Mononuclear cell (primary cell): ENCODE data around the gene LPXN. TPM values are rescaled to one million over a fixed set of nuclear protein-coding genes. Genes with fewer than 3 reads are reported as not detected.

Experiments
- H3K27me3 ChIP-seq: 2 replicates; pipeline ENCODE4 v1.6.0; 2011; ENCODE audit warnings: low read length, control low read depth; ENCODE audit not compliant: insufficient read depth
- H3K4me1 ChIP-seq: 2 replicates; pipeline ENCODE4 v1.5.1; 2011; ENCODE audit warnings: mild to moderate bottlenecking, low read length, control low read depth; ENCODE audit not compliant: insufficient read depth
- H3K4me3 ChIP-seq: 2 replicates; pipeline ENCODE4 v1.5.1; 2011; ENCODE audit warnings: mild to moderate bottlenecking, low read length, moderate library complexity
- H3K9me3 ChIP-seq: 2 replicates; pipeline ENCODE4 v1.5.1; 2011; ENCODE audit warnings: low read depth, mild to moderate bottlenecking, control low read depth, low read length
- total RNA-seq: library from RNA; depleted of rRNA; stranded (reverse); fragments of >200 nt; gene quantifications from one replicate; pipeline ENCODE4 v1.2.3, GENCODE V29; 2012

The LPXN gene
- total RNA-seq: 50.8 TPM

DNA sequence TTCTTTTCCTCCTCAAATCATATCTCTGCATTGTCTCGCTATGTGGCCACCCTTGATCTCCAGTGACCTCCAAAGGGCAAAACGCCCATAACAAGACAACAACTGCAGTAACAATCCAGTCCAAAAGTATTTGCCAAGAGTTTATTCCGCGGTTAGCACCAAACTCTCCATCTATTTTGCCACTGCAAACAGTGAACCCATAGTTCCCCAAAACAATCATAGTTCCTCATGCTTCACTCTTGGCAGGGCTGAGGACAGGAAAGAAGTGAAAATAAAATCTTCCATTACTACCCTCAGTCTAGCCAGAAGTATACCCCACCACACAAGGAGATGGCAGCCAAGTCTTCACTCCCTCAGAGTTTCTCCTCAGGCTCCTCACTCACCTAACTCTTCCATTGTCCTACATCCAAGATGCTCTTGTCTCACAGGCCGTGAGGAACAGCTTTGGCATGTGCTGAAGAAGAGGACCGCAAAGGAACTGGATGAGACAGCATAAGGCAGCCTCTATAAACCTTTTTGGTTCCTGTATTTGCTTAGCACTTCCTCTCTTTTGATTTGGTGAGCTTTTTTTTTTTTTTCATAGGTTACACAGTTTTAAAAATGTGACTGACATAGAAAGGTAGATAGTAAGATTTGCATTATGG is at the start of gene LPXN:
LPXN (minus strand) TSS at position 480 of the 644 bp plus-strand sequence; CDS start at position 396, 84 bp downstream.
- peaks cover 55% of the 10 kb centered on the region for H3K4me1 ChIP-seq
- H3K9me3 ChIP-seq: no peaks in the 10 kb centered on the region

GRCh38 chr11:58625086-58625485 is 49.4 kb upstream of the LPXN start:
- no peak overlapping the region for H3K4me3 ChIP-seq
- H3K9me3 ChIP-seq: no peaks in the 10 kb centered on the region
- no peaks in the 10 kb centered on the region for H3K27me3 ChIP-seq
- no peaks in the 10 kb centered on the region for H3K4me1 ChIP-seq

More for the DNA sequence above, at the start of gene LPXN:
- Histone ChIP-seq H3K4me3 (peak within 1 kb of the TSS; percentile 51), H3K27me3 (no peaks in the 10 kb centered on the region)

DNA sequence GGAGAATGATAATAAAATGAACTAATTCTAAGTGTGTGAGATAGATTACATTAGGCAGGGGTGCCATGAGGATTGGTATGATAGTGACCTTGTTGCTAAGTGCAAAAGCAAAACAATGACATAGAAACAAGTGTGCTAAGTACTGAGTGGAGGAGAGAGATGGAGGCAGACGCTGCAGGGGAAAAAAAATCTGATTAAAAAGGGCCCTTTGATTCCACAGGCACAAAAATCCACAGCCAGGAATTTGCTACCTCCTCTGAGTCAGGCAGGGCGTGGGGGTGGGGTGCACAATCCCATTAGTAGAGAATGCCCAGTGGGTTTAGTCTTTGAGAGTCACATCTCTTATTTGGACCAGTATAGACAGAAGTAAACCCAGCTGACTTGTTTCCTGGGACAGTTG is 46.7 kb upstream of the LPXN start, which contains the start of gene CNTF:
CNTF (plus strand) TSS at position 322 of the 400 bp plus-strand sequence. CDS start 88 bp downstream, outside the sequence.
- H3K27me3 ChIP-seq: no peaks in the 10 kb centered on the region
- no peaks in the 10 kb centered on the region for H3K4me1 ChIP-seq
- H3K4me3 ChIP-seq: no peak within 1 kb of the TSS
- no peaks in the 10 kb centered on the region for H3K9me3 ChIP-seq

DNA sequence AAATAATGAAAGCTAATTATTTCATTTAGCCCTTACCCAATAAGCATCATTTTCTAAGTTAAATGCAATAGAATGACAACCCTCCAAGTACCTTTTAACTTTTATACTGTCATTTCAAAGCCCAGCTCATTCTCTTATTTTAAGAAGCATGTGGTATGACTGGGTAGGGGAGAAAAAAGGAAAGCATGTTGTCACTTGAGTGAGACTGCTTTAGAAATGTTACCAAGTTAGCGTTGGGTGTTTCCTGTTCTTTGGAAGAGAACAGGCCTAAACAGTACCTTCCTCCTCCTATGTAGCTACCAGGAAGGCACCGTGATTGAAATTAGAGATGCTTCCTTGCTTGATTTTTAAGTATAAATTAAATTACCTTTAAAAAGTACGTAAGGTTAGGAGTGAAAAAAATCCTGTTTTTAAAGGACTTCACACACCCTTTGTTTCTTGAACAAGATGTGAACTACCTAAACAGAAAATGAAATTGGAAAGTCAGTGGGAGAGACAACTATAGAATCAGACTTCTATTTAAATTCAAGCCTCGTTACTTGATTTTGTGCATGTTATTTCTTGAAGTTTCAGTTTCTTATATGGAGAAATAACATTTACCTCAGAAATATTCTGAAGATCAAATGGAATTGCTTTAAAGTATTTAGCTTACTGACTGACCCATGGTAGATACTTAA is 46.1 kb upstream of the LPXN start:
- H3K27me3 ChIP-seq: no peaks in the 10 kb centered on the region
- H3K4me1 ChIP-seq: no peaks in the 10 kb centered on the region
- no peaks in the 10 kb centered on the region for H3K9me3 ChIP-seq
- H3K4me3 ChIP-seq: no peak overlapping the region

DNA sequence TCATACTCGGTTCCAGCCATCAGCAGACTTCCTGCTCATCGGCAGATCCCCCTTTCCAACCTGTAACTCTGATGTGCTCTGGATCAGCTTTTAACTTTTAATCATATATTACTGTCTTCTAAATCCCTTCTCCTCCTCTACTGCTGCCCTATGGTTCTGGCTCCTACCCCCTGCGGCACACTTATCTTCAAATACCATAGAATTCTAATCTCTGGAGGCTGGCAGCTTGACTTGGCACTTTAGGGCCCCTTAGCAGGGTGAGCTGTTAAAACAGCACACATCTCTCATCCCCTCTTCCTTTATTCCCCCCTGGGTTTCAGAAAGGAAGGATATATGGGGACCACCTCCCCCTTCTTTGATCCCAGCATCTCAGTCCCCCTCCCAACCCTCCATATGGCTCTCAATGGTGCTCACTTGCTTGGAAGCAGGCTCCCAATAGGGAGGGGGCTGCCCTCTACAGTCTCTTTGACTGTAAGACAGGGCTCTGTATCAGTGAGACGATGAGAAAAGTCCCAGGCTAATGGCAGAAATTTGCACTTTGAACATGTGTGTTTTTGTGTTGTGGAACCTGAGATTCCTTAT is 42.4 kb upstream of the LPXN start:
- Histone ChIP-seq H3K4me3 (no peak overlapping the region), H3K27me3 (no peaks in the 10 kb centered on the region), H3K4me1 (no peaks in the 10 kb centered on the region), H3K9me3 (no peaks in the 10 kb centered on the region)

GRCh38 chr11:58616594-58616993 is 40.9 kb upstream of the LPXN start:
- no peaks in the 10 kb centered on the region for H3K9me3 ChIP-seq
- no peaks in the 10 kb centered on the region for H3K27me3 ChIP-seq
- no peak overlapping the region for H3K4me3 ChIP-seq
- H3K4me1 ChIP-seq: no peaks in the 10 kb centered on the region

- Histone ChIP-seq H3K9me3 (no peaks in the 10 kb centered on the region), H3K4me3 (no peak overlapping the region), H3K27me3 (no peaks in the 10 kb centered on the region), H3K4me1 (no peaks in the 10 kb centered on the region)
These were observed 39.9 kb upstream of the LPXN start for GRCh38 chr11:58615559-58615958.

DNA sequence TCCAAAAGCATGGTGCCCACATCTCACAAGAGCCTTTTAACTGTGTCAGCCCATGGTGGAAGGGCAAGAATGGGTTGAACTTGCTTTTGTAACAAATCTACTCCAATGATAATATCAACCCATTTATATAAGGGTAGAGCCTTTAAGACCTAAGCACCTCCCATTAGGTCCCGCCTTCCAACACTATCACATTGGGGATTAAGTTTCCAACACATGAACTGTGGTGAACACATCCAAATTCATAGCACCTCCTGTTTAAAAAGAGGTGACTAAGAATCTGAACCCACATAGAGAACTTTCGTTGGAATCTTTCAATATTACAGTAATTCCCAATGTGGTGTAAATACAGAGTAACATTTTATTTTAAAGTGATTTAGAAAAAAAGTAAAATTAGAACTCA is 37.6 kb upstream of the LPXN start:
- Histone ChIP-seq H3K27me3 (no peaks in the 10 kb centered on the region), H3K4me3 (no peak overlapping the region), H3K9me3 (no peaks in the 10 kb centered on the region)

GRCh38 chr11:58609723-58610122 is 34.1 kb upstream of the LPXN start:
- Histone ChIP-seq H3K27me3 (no peaks in the 10 kb centered on the region), H3K4me1 (peaks cover 5% of the 10 kb centered on the region), H3K4me3 (no peak overlapping the region), H3K9me3 (no peaks in the 10 kb centered on the region)

More for the DNA sequence above, 37.6 kb upstream of the LPXN start:
- no peaks in the 10 kb centered on the region for H3K4me1 ChIP-seq

DNA sequence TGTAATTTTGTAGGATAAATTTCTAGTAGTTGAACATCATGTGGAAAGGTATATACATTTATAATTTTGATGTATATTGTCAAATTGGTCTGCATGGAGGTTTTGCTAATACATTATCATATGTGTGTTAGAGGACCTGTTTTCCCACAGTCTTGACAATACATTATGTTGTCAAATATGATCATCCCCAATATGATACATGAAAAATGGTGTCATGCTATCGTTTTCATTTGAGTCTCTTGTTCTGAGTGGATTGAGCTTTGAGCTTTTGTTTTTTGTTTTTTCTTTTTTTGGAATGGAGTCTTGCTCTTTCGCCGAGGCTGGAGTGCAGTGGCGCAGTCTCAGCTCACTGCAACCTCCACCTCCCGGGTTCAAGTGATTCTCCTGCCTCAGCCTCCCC is 32.7 kb upstream of the LPXN start:
- no peaks in the 10 kb centered on the region for H3K27me3 ChIP-seq
- H3K4me3 ChIP-seq: no peak overlapping the region
- no peaks in the 10 kb centered on the region for H3K9me3 ChIP-seq
- peaks cover 5% of the 10 kb centered on the region for H3K4me1 ChIP-seq

- Histone ChIP-seq H3K27me3 (no peaks in the 10 kb centered on the region), H3K9me3 (no peaks in the 10 kb centered on the region), H3K4me3 (no peak overlapping the region), H3K4me1 (peaks cover 5% of the 10 kb centered on the region)
These were observed 31.5 kb upstream of the LPXN start for GRCh38 chr11:58606930-58607714.

DNA sequence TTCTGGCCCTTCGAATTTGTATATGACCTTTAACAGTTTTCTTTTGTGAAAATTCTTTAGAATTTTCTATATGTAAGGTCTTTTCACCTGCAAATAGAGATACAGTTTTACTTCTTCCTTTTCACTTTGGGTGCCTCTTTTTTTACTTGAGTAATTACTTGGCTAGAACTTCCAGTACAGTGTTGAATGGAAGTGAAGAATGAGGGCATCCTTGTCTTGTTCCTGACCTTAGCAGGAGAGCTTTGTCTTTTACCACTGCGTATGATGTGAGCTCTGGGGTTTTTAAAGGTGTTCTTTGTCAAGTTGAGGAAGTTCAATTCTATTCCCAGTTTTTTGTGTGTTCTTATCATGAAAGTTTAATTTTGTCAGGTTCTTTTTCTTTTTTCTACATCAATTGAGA is 24.9 kb upstream of the LPXN start:
- Histone ChIP-seq H3K27me3 (no peaks in the 10 kb centered on the region), H3K4me3 (no peak overlapping the region), H3K9me3 (no peaks in the 10 kb centered on the region), H3K4me1 (peaks cover 4% of the 10 kb centered on the region)

- Histone ChIP-seq H3K4me3 (no peak overlapping the region), H3K4me1 (peaks cover 4% of the 10 kb centered on the region), H3K27me3 (no peaks in the 10 kb centered on the region), H3K9me3 (no peaks in the 10 kb centered on the region)
These were observed 22.0 kb upstream of the LPXN start for GRCh38 chr11:58597486-58598144.

GRCh38 chr11:58596621-58597020 is 21.0 kb upstream of the LPXN start:
- Histone ChIP-seq H3K27me3 (no peaks in the 10 kb centered on the region), H3K9me3 (no peaks in the 10 kb centered on the region), H3K4me3 (no peak overlapping the region), H3K4me1 (peaks cover 4% of the 10 kb centered on the region)
